ENCODE measurements around the gene RASL12.

DNA sequence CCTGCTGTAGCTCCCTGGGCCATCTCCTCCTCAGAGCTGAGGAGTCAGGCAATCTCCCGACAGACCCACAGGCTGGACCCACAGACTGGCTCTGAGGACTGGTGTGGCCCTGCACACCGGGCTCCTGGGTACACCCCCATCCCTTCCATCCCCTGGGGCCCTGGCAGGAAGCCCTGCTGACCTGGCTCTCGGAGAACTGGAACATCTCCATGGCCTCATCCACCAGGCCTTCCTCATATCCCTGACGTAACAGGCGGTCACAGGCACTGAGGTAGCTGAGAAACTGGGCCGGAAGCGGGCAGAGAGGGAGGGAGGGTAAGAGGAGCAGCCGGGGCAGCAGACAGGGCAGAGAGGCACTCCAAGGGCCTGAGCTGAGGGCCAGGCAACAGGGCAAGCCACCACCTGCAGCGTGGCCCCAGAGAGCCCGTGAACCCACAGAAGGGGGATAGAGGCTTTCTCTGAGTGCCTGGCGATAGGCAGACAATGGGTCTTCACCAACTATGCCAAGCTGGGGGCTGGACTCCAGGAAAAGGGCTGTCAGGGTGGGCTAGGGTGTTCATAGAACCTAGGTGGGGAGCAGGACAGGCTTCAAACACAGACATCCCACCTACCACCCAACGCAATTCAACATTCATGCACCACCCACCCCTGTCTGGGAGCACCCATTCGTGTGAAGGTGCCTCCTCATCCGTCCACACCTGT lies 26.7 kb upstream of the RASL12 start:
- no peak for TF ChIP-seq CTCF (IDR thresholded peaks at IDR 0.05)
- no peak for TF ChIP-seq POLR2A (IDR thresholded peaks at IDR 0.05)
